ENCODE data around the gene CFAP251. TPM values are rescaled to one million over a fixed set of nuclear protein-coding genes. Genes with fewer than 3 reads are reported as not detected.

The CFAP251 gene
- total and polyA plus RNA-seq, 10 of the 15 experiments (the other 5 are each of a cell fraction or from before 2014, with no cell fraction given): 0.10 to 0.97 (median 0.64) TPM

DNA sequence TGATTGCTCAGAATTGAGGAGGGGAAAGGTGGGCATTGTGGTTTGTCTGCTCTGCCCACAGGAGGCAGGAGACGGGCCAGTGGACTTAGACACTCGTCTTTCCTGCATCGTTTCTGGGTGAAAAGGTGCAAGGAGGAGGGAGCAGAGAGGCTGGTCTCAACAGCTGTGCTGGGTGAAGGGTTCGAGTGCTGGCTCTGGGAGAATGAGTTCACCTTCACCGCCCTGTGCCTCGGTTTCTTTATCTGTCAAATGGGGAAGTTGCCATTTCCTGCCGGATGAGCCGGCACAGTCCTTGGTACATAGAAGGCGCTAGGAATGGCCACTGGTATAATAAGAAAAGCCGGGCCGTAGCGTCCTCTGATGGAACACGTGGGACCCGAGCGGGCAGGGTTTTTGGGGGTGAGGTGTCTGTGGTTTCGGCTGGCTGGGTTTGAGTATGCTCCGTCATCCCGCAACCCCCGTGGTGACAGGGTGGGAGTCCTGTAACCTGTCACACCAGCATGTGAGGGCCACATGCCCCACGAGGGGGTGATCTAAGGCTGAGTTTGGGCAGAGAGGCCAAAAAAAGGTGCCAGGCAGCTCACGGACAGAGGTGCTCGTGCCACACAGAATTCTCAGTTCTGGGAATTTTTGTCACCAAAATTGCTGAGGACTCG lies 110.6 kb downstream of the CFAP251 start (continued):
- TF ChIP-seq ETV6 (conservative IDR thresholded peaks at IDR 0.05 in 1 of 2, IDR thresholded peaks at IDR 0.05 in 1 of 2; ENCODE audit: borderline replicate concordance in 1 of 2, low read depth in 1 of 2): no peak
- TF ChIP-seq JUNB (IDR thresholded peaks at IDR 0.05): peak; percentile 61
- peak; percentile 73 for TF ChIP-seq CREM (IDR thresholded peaks at IDR 0.05; ENCODE audit: low read depth)
- TF ChIP-seq IRF4 (IDR thresholded peaks at IDR 0.05; ENCODE audit: low read depth, low read length): no peak
- no peak for TF ChIP-seq SPI1 (IDR thresholded peaks at IDR 0.05; ENCODE audit: borderline replicate concordance, insufficient read depth, low read depth, low read length)
- TF ChIP-seq CBX5 (IDR thresholded peaks at IDR 0.05; ENCODE audit: low read depth): no peak
- TF ChIP-seq, protein P1, sequence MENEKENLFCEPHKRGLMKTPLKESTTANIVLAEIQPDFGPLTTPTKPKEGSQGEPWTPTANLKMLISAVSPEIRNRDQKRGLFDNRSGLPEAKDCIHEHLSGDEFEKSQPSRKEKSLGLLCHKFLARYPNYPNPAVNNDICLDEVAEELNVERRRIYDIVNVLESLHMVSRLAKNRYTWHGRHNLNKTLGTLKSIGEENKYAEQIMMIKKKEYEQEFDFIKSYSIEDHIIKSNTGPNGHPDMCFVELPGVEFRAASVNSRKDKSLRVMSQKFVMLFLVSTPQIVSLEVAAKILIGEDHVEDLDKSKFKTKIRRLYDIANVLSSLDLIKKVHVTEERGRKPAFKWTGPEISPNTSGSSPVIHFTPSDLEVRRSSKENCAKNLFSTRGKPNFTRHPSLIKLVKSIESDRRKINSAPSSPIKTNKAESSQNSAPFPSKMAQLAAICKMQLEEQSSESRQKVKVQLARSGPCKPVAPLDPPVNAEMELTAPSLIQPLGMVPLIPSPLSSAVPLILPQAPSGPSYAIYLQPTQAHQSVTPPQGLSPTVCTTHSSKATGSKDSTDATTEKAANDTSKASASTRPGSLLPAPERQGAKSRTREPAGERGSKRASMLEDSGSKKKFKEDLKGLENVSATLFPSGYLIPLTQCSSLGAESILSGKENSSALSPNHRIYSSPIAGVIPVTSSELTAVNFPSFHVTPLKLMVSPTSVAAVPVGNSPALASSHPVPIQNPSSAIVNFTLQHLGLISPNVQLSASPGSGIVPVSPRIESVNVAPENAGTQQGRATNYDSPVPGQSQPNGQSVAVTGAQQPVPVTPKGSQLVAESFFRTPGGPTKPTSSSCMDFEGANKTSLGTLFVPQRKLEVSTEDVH (IDR thresholded peaks at IDR 0.05; ENCODE audit: low read depth, partially characterized antibody): no peak
- no peak for TF ChIP-seq CHD1 (IDR thresholded peaks at IDR 0.05; ENCODE audit: low read depth, low read length)
- TF ChIP-seq HDAC2 (IDR thresholded peaks at IDR 0.05): no peak
- no peak for TF ChIP-seq SMAD5 (IDR thresholded peaks at IDR 0.05; ENCODE audit: low read depth)
- TF ChIP-seq, protein P2, sequence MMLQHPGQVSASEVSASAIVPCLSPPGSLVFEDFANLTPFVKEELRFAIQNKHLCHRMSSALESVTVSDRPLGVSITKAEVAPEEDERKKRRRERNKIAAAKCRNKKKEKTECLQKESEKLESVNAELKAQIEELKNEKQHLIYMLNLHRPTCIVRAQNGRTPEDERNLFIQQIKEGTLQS (IDR thresholded peaks at IDR 0.05; ENCODE audit: borderline replicate concordance, extremely low read depth, low read depth, low read length): no peak
- TF ChIP-seq MTA3 (IDR thresholded peaks at IDR 0.05; ENCODE audit: borderline replicate concordance, low read length): peak; percentile 66; the same call in 1 of the 2 replicates
- TF ChIP-seq STAT3 (IDR thresholded peaks at IDR 0.05; ENCODE audit: low read depth, low read length): no peak
- TF ChIP-seq ZNF274 (IDR thresholded peaks at IDR 0.05; ENCODE audit: insufficient read depth, insufficient read length): no peak
- TF ChIP-seq NR2C2 (IDR thresholded peaks at IDR 0.05; ENCODE audit: borderline replicate concordance, control insufficient read depth, insufficient read length, low read depth): no peak
- no peak for TF ChIP-seq FOS (IDR thresholded peaks at IDR 0.05; ENCODE audit: borderline replicate concordance, extremely low read depth, insufficient read length)
- TF ChIP-seq ZSCAN29 (IDR thresholded peaks at IDR 0.05): no peak
- peak; percentile 62 for TF ChIP-seq CBFB (IDR thresholded peaks at IDR 0.05; ENCODE audit: low read depth)
- no peak for TF ChIP-seq HCFC1 (IDR thresholded peaks at IDR 0.05; ENCODE audit: low read length)
- no peak for TF ChIP-seq ZNF384 (IDR thresholded peaks at IDR 0.05; ENCODE audit: borderline replicate concordance, low read depth, low read length)
- peak; percentile 91 for TF ChIP-seq RUNX3 (IDR thresholded peaks at IDR 0.05; ENCODE audit: low read length)
- no peak for TF ChIP-seq EZH2 (IDR thresholded peaks at IDR 0.05; ENCODE audit: borderline replicate concordance, control insufficient read depth, low read depth, low read length)
- TF ChIP-seq PML (IDR thresholded peaks at IDR 0.05; ENCODE audit: low read length): no peak
- TF ChIP-seq RB1 (IDR thresholded peaks at IDR 0.05; ENCODE audit: borderline replicate concordance): no peak
- TF ChIP-seq IKZF1 (conservative IDR thresholded peaks at IDR 0.05): peak; percentile 50; the same call in 1 of the 2 replicates
- TF ChIP-seq DPF2 (IDR thresholded peaks at IDR 0.05): peak; percentile 65
- TF ChIP-seq, protein P3, sequence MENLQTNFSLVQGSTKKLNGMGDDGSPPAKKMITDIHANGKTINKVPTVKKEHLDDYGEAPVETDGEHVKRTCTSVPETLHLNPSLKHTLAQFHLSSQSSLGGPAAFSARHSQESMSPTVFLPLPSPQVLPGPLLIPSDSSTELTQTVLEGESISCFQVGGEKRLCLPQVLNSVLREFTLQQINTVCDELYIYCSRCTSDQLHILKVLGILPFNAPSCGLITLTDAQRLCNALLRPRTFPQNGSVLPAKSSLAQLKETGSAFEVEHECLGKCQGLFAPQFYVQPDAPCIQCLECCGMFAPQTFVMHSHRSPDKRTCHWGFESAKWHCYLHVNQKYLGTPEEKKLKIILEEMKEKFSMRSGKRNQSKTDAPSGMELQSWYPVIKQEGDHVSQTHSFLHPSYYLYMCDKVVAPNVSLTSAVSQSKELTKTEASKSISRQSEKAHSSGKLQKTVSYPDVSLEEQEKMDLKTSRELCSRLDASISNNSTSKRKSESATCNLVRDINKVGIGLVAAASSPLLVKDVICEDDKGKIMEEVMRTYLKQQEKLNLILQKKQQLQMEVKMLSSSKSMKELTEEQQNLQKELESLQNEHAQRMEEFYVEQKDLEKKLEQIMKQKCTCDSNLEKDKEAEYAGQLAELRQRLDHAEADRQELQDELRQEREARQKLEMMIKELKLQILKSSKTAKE (IDR thresholded peaks at IDR 0.05; ENCODE audit: low read depth, poor library complexity, severe bottlenecking): no peak
- TF ChIP-seq NFYB (IDR thresholded peaks at IDR 0.05; ENCODE audit: insufficient read depth, low read depth, low read length): no peak

Data from GM12878 (cell line).